NCI-H82 (cell line): ENCODE results near the gene TRPV6.

Experiments
- DNase-seq: peaks from one replicate; lab custom pipeline; 2025; lab: John Stamatoyannopoulos, UW

TRPV6 gene

DNA sequence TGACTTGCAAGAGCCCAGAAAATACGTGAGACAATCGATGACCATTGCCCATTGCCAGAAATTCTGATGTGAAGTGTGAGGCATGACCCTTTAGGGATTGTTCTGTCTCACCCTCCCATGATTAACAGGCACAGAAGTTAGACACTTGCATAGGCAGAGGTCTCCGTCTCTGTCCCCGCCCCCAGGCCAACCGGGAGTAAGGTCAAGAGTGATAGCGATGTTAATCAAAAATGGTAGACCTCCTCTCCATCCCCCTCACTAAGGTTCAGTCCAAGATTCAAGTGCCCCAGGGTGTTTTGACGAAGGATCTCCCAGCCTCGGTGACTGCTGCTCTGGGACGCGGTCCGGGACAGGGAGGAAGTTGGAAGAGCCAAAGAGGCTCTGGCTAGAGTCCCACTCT is 22.7 kb upstream of the TRPV6 start:
- DNase-seq, result no peak

GRCh38 chr7:142906643-142907042 is 21.1 kb upstream of the TRPV6 start:
- DNase-seq, result no peak

DNA sequence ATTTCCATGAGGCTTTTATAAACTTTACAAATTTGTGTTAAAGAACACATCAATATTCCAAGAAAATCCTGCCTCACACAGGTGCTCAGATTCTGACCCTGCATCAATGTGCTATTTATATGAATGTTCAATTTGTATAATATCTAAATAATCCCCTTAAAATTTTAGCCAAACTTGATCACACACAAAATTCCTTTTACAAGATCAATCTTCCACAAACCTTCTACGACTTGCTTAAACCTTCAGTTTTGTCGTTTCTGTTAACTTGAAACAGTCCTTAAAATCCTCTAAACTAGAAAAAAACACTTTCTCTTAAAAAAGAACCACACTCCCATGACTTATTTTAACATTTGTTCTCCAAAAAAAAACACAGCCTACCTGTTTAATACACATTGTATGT is 20.2 kb upstream of the TRPV6 start:
- no peak for DNase-seq

DNA sequence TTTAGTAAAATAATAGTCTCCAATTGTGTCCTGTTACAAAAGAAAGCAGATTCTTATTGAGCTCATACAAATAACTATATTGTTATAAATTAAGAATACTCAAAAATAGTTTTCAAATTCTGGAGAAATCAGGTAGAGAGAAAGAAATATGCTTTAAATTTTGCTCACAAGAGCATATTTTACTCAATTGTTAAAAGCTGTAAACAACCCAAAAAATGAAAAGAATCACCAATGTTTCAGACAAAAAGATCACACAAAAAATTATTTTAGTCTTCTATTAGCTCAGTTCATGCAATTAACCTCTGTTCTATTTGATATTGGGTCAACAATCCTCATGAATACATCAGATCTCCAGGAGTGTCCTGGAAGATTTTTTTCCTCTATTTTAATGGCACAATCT is 18.6 kb upstream of the TRPV6 start:
- no peak for DNase-seq

DNA sequence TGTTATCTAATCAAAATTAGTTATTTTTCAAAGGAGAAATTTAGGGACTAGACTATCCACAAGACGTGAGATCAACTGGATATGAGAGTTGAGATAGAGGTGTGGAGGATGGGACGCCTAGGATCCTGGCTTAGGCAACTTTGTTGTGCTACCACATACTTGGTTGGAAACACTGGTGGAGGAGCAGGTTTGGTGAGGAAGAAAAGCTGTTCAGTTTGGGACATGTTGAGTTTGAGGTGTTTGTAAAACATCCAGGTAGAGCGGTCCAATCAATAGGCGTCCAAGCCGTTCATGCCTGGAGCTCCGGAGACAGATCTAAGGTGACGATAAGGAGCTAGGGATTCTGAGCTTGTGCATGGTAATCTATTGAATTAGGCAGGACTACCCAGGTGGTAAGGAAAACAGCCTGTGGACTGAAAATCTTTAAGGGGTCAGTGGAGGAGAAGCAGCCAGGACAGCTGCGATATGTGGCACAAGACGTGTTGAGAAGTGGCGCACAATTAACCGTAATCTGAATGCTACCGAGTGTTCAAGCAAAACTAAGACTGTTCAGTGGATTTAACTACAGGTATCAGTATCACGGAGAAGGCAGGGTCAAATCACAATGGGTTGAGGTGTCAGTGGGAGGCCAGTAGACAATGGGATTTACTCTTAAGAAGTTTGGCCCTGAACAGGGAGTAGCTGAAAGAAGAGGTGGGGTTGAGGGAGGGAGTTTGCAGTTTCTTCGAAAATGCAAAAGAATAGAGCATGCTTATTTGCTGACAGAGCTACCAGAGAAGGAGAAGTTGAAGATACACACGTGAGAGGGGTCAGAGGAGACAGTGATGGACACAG is 16.1 kb upstream of the TRPV6 start:
- DNase-seq, result no peak

DNA sequence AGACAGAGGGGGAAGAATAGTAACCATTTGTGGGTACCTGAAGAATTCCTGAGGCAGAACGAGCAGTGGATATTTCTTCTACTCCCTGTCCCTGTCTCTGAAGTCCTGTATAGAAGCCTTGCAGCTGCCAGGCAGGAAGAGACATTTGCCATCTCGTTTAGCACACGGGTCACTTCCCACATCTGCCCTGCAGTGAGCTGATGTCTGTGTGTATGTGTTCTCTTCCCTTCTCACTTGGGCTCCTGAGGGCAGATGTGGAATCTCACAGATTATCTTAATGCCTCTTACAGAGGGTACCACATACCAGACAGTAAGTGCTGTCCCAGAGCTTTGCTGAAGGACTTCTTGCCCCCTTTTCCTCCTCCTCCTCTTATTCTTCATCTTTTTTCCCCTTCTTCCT is 14.1 kb upstream of the TRPV6 start:
- DNase-seq, result no peak

DNA sequence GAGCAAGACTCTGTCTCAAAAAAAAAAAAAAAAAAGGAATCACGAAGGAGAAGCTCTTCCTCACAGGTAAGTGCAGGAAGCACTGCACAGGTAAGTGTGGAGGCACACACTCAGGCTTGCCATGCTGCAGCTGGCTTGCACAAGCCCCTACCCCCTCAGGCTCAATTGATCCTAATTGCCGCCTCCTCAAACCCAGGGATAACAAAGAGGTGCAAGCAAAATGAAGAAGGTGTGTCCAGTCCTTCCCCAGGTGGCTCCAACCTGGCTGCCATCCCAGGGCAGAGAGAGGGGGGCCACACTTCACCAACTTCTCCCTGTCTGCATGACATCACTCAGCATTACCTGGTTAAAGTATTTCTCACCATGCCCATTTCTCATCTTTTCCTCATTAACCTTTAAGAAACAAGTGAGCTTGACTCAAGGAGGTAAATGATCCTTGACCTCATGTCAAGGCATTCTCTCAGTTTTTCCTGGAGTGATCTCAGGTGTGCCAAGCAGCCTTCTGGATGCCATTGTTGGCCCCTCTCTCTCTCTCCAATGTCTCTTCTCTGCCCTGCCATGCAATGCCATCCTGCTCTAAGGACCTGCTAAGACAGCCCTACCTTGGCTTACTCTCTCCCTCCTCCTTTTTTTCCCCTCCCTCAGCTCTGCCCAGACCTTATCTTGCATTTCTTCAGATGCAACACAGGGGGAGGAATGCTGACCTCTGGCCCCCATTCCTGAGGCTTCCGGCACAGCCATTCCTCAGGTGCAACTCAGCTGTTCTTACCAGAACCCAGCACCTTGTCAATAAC is 13.0 kb upstream of the TRPV6 start:
- DNase-seq, result no peak

DNA sequence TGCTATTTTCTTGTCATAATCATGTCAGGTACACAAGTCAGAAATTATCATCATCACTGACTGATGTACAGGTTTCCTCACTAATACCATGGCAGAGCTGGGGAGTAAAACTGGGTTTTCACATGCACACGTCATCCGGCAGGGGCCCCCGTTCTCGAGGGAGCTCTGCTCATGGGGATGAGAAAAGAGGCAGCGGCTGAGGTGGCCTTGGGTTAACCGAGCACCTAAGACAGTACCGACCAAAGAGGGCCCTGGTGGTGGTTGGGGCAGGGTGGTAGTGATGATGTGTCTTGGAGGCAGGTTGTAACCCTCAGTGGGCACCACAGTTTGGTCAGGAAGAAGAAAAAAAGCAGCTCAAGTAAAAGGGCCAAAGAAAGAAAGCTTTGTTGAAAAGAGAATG is 12.1 kb upstream of the TRPV6 start:
- DNase-seq, result no peak

GRCh38 chr7:142896741-142897379 is 11.3 kb upstream of the TRPV6 start:
- no peak for DNase-seq

DNA sequence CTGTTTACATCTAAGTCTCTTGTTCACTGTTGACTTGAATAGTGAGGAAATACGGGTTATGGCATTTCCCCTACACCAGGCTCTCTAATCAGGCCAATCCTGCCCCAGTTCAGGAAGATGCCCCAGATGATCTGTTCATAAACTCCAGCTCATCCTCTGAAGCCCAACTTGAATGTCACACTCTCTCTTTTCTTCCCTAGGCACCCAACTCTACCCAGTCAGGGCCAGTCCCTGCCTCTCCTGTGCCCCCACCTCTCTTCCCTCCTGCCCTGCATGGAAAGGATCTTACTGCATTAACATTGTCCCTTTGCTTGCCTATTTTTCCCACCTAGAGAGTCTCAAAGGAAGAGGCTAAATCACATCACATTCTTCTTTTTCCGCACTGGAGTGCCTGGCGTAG is 10.6 kb upstream of the TRPV6 start:
- DNase-seq, result no peak

DNA sequence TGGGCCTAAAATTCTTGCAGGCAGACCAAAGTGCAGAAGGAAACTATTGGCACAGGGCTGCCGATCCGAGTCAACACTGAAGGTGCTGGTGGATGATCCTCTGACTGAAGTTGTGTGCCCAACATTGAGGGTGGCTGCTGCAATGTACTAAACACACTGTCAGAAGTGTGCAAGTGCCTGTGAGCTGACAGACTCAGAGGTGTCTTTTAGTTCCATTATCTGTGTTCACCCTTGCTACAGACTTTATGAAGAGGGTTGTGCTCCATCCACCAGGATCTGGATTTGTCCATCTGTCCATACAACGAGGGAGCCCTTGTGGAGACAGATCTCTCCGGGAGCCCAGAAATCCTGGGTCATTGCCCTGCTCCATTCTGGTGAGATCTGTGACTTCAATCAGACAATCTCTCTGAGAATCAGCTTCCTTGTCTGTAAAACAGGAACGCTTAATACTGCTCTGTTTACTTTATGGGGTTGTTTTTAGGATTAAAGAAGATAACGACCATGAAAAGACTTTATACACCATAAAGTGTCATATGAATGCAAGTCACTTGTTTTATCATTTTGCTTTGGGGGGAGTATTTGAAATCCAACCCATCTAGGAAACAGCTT is 9.5 kb upstream of the TRPV6 start:
- no peak for DNase-seq

DNA sequence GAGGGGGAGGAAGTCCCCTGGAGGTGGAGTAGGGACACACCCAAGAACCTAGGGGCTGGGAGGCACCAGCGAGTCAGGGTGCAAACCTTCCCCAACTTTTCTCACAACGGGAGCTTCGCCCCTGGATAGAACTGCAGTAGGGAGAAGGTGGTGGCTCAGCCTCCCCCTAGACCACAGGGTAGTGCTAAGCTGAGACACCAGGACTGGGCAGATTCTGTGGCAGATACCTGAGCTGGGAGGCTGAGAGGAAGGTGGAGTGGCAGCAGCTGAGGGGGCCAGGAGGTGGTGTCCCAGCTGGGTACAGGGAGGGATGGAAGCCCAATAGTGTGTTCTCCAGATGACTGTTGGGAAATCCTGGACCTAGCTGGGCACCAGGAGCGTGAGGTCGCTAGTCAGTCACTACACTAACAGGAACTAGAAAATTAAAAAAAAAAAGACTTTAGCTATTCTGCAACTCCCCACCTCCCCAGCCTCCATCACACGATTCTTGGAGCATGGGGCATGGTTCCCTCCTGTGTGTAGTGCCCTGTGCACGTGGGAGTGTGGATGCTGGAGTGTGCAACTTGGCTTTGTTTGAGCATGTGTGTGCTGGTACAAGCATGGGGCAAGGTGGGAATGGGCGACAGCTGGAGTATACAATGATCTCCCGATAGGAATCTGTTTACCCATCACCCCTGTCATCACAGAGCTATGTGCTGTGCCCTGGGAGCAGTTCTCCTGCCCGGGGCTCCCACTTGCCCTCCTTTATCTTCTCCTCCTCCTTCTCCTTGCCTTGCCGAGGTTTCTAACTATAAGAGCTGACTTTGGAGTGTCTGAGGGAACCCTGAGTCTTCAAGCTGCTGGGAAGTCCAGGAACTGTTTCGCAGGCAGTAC is 8.8 kb upstream of the TRPV6 start:
- no peak for DNase-seq

DNA sequence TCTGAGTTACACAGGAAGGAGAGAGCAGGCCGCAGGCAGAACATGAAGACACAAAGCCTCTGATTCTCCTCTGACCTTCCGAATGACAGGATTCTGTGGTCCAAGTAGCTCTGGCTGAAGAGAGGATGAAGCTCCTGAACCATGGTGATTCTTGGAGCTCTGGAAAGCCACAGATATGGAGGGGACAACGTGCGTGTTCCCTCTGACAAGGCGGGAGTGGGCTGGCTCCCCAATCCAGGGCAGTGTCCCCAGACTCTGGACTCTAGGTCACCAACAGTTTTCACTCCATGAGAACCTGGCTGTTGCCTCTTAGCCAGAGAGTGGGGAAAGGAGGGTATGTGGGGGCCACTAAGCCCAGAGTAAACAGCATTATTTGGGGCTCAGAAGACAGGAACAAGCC is 7.4 kb upstream of the TRPV6 start:
- DNase-seq, result no peak

DNA sequence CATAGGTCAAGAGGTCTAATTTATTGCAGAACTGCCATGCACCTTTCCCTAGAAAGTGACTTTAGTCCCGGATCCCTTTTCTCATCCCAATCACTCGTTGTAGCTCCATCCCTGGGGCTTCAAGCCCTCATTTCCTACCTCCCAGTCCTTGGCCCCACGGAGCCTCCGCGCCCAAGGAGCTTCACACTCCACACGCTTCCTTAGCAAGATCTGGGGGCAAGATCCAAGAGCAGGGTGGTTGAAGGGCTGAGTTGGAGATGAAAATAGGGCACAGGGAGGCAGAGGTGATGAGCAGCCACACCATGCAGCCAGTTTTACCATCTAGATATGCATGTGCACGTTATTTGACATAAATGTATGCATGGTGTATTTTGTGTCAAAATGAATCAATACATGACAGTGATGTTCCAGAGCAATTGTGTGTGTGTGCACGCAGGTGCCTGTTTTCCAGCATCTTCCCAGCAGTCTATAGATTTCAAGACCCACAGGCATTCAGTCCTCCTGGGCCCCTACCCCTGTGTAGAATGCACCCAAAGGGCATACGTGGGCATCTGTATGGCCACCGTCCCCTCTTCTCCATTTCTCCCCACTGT is 6.0 kb upstream of the TRPV6 start:
- DNase-seq, result no peak

- no peak for DNase-seq
Observed at GRCh38 chr7:142890874-142891485, 5.4 kb upstream of the TRPV6 start.

- DNase-seq, result no peak
Observed at GRCh38 chr7:142889816-142890215, 4.3 kb upstream of the TRPV6 start.

DNA sequence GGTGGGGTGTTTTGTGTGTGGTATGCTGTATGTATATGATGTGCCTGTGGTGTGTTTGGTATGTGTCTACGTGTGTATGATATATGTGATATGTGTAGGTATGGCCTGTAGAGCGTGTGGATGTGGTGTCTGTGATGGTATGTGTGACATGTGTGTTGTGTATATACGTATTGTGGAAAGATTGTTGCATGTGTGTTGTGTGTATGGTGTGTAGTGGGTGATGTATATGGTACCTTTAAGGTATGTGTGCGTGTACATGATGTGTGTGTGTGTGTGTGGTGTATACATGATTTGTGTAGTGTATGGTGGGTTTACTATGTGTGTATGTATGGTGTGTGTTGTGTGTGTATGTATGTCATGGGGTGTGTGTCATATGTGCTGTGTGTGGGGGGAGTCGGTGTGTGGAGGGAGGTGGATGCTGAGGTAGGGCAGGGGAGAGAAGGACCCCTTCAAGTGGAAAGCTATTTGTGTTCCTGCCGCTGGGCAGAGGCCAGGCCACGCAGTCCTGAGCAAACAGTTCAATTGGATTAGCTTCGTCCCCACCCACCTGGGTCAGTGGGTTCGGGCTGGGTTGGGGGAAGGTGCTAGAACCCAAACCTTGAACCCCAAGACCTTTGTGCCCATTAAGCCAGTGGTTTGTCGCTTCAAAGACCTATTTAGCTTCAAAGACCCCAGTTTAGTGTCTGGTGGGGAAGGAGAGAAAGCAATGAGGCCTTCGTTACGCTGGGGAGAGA is 1.9 kb upstream of the TRPV6 start:
- no peak for DNase-seq

DNA sequence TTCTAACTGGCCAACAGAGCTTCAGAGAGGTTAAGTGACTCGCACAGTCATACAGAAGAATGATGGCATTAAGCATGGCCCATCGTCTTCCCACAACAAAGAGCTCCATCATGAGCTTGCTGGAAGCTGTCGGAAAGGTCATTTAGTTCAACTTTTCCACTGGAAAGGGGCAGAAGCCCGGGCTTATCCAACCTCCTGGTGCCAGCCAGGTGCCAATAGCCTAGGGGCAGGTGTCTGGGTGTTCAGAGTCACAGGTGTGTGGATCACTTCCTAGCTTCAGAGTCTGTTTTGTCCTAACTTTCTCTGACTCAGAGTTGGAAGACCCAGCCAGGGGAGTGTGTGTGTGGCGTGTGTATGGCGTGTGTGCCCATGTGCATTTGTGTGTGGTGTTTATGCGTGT is 1.3 kb upstream of the TRPV6 start:
- DNase-seq, result no peak

- no peak for DNase-seq
Observed at GRCh38 chr7:142884286-142884640, 1.3 kb downstream of the TRPV6 start.
